Activated CD4-positive, alpha-beta T cell treated with anti-CD3 and anti-CD28 coated beads, Interleukin-2, amount 50 U/mL, for 16 hours (primary cell): ENCODE data around the gene PTGR2.
"Not testable (repeated sequence)": the region's sequence is repeated elsewhere in the genome, so short reads cannot be mapped to it uniquely, and the experiment has no call there.

Source experiments
- DNase-seq: peaks from one replicate; pipeline ENCODE4 v3.0.0-alpha.2; 2020

The PTGR2 gene

DNA sequence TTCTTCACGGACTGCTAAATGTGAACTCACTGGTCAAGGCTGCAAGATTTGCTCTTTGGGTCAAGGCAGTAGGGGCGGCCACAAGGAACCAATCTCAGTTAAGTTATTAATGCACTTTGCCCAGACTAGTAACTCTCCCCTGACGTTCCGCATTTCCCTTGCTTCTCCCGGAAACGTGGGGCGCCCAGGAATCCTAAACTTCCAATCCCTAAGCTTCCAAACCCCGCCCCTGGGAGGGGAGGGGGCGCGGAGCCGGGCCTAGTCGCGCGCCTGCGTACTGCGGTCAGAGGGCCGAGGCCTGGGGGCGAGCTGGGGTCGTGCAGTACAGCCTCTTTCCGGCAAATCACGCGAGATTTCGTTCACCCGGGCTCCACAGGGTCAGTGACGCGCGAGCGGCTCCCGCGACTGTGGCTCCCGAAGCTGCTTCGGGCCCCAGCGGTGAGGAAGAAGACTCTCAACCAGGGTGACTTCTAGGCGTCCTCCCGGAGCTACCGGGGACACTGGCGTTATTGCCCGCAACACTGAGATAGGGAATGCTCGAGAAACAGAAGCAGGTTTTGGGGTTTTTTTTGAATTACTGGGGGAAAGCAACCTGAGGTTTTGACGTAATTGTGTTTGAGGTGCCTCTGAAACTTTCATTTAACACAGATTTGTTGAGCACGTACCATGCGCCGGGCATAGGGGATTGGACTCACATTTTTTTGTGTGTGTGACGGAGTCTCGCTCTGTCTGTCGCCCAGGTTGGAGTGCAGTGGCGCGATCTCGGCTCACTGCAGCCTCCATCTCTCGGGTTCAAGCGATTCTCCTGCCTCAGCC lies at the start of gene PTGR2:
Gene PTGR2 (plus strand): TSS at position 265 of the 816 bp plus-strand sequence. CDS start 7,032 bp downstream, outside the sequence.
- peak; percentile 92 for DNase-seq

DNA sequence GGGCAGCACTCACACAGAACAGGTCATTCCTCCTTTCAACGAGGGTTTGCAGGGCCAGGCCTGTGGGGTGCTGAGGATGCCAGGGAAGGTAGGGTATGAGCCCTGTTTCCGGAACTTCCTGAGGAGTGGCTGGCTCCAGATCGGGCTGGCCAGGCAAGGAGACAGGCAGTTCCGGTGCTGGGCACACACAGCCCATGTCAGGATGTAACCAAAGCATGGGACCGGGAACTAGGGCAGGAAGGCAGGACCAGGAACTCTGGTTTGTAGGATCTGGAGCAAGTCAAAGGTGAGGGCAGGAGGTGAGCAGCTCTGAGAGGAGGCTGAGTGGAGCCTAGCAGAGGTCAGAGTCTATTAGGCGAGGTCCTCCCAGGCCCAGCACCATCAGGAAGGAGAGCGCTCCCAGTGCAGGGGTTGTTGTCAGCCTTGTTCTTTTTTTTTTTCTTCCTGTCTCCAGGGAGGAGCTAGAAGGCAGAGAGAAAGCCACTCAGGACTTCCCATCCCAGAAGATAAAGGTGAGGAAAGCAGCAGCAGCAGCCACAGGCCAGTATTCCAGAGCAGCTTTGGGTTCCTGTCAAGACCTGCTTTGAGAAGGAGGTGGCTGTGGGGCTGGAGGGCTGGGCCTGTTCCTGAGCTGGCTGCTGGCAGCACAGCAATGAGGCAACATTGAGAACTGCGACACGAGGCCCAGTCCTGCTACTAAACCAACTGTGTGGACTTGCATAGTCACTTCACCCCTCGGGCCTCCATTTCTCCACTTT lies 49.0 kb upstream of the PTGR2 start:
- DNase-seq, result no peak

DNA sequence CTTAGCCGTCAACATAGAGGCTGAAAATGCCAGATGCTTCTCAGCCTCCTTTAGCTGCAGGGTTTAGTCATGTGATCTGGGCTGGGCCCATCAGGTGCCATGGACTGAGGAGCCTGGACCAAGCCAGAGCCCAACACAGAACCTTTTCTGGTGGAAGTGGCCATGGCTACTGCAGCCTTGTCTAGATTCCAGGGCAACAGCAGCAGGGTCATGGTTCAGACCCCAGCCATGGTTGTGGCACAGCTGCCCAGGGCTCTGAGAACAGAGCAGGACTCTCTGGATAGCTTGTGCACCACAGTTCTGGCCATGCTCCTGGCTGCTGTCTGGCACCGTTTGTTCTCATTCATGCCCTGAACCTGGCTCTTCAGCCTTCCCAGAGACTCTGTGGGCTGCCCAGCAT lies 47.0 kb upstream of the PTGR2 start:
- DNase-seq, result no peak

DNA sequence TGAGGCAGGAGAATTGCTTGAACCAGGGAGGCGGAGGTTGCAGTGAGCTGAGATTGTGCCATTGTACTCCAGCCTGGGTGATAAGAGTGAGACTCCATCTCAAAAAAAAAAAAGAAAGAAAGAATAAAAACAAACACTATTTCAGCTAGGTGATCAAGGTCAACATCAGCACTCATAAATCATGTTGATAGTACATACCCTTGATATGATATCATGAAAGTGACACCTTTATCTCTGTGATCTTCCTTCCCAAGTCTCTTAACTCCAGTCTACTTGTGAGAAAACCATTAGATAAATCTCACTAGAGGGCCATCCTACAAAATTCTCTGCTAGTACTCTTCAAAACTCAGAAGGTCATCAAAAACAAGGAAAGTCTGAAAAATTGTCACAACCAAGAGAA lies 44.2 kb upstream of the PTGR2 start:
- no peak for DNase-seq

DNA sequence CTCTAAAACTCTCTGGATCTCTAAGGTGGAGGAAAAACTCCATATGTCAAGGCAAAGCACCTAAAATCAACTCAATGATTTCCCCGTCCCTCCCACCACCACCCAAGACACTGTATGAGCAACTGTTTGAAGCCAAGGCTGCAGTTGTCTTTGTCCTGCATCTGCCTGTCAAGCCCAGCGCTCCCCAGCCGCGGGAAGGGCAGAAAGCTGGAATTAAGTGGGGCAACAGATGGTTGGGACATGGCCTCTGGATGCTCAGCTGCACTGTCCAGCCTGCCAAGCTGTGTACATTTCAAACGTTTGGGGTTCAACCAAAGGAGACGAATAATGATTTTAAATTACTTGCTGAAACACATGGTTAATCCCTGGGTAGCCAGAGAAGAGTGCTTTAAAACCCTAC lies 42.2 kb upstream of the PTGR2 start:
- DNase-seq, result no peak

DNA sequence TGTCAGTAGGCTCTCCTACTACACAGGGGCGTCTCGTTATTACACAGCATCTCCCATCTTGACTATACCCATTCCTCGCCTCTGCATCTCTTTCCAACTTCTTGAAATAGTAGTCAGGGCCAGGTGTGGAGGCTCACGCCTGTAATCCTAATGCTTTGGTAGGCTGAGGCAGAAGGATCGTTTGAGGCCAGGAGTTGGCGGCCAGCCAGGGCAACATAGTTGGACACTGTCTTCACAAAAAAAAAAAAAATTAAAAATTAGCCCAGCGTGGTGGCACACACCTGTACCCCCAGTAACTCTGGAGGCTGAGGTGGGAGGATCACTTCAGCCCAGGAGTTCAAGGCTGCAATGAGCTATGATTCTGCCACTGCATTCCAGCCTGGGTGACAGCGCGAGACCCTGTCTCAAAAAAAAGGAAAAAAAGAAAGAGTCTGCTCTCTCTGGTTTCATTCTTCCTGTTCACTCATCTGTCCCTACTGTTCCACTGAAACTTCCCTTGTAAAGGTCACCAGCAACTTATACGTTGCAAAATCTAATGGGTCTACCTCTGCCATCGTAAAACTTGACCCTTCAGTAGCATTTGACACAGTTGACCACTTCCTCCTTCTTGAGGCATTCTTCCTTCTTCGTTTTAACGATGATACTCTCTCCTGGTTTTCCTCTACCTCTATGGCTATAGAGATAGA lies 41.0 kb upstream of the PTGR2 start:
- no peak for DNase-seq

DNA sequence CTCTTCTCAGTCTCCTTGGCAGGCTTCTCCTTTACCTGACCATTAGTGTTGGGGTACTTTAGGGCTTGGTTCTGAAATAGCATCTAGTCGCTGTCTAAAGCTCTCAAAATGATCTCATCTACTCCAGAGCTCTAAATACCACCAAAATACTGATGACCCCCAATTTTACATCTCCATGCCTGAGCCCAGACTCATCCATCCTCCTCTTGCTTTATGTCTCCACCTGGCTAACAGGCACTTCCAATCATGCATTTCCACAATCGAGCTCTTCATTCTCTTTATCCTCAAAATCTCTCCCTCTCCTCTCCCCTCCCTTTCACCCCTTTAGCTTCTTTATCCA lies 40.5 kb upstream of the PTGR2 start:
- DNase-seq, result no peak

DNA sequence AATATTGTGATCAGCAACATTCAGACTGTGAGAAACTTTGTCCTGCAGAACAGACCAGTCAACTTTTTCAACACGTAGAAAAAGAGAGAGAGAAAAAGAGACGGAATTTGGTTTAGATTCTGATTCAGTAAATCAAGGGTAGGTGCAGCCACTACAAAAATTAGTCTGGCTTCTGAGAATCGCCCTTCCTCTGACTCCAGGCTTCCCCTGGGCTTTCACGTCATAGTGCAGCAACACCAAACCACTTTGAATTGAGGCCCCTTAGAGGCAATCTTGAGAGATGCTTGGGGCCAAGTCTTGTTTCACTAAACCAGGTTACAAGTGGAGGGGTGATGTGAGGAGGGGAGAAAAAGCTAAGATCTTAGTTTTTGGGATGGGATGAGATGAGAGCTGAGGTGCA lies 37.5 kb upstream of the PTGR2 start:
- peak; percentile 57 for DNase-seq

DNA sequence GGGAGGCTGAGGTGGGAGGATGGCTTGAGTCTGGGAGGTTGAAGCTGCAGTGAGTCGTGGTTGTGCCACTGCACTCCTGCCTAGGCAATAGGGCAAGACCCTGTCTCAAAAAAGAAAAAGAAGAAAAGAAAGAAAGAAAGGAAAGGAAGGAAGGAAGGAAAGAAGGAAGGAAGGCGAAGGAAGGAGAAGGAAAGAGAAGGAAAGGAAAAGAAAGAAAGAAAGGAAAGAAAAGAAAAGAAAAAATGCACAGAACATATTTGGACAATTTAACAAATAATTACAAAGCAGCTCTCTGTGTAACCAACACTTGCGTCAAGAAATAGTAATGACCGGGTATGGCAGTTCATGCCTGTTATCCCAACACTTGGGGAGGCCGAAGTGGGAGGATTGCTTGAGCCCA lies 35.8 kb upstream of the PTGR2 start:
- no peak for DNase-seq

DNA sequence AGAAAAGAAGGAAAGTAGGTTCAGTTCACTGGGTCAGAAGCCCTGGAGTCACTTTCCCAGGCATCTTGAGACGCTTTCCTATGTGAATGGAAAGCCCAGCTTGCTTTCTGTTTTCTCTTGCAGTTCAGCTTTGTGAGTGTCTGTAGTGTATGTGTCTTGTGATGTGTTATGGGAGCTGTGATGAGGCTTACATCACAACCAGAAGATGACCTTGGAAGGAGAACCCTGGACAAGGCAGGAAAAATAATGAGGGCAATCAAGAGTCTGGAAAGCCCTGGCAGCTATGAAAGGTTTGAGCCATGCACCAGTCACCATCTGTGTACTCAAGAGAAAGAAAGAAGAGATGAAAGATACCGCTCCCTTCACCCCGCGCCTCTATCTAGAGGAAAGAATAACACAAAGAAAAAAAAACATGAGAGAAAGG lies 35.2 kb upstream of the PTGR2 start:
- DNase-seq, result no peak

DNA sequence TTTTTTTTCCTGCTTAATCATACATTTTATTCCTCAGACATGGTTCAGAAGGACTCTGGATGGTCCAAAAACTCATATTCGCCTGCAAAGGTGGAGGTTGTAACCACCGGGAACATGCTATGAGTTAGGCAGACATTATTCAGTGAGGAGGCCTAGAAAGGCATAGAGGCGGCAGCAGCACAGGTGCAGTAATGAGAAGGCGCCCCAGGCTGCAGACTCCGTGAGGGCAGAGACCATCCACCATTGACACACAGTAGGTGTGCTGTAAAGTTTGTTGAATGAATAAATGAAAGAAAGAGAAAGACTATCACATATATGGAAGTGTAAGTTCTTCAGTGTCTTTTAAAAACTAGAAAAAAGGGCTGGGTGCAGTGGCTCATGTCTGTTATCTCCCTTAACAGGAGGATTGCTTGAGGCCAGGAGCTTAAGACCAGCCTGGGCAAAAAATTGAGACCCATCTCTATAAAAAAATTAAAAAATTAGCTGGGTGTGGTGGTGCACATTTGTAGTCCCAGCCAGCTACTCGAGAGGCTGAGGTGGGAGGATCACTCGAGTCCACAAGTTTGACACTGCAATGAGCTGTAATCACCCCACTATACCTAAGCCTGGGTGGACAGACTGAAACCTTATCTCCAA lies 34.5 kb upstream of the PTGR2 start:
- DNase-seq, result no peak

DNA sequence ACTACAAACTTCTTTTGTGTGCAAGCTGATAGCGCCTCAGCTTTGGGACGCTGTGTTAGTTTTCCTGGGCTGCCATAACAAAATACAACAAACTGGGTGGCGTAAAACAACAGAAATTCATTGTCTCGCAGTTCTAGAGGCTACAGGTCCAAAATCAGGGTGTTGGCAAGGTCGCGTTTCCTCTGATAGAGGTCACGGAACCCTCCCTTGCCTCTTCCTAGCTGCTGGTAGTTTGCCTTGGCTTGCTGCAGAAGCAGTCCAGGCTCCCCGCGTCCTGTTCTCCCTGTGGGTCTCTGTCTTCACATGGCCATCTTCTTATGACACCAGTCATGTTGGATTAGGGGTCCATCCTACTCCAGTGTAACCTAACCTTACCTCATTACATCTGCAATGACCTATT lies 32.8 kb upstream of the PTGR2 start:
- no peak for DNase-seq

DNA sequence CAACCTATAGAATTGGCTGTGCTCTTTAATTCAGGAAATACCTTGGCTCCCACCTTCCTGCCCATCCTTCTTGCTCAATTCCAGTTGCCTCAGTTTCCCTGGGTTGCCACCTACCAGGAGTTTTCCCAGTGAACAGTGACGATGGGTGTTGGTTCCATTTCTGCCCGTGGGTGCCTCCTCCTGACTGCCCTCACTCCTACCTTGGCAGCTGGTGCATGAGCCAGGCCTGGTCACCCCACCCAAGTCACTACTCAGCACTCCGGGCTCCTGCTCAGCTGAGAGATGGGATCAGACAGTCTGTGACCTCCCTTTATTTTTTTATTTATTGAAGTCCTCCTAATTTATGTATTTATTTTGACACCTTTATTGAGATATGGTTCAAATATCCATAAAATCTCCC lies 31.0 kb upstream of the PTGR2 start:
- no peak for DNase-seq

DNA sequence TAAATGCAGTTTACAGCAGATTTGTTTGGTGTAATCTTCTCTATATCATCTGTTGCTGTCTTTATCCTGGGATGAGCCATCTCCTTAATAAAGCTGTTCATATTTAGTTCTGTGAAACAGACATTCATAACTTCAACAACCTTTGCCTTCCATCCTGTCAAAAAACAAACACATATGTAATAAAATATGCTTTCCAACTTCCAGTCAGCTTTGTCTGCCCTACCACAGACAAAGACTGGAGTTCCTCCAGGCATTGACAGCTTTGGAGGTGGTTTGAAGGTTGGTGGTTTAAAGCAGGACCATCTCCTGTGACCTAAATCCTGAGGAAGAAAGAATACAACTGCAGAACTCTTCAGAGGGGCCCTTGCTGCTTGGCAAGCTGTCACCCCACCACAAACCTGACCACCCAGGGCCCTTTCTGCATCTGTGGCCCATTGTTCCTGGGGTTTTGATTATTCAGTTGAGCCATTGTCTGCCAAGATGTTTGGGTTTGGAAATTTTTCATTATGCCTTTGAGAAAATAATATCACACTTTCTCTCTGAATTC lies 28.2 kb upstream of the PTGR2 start:
- no peak for DNase-seq

DNA sequence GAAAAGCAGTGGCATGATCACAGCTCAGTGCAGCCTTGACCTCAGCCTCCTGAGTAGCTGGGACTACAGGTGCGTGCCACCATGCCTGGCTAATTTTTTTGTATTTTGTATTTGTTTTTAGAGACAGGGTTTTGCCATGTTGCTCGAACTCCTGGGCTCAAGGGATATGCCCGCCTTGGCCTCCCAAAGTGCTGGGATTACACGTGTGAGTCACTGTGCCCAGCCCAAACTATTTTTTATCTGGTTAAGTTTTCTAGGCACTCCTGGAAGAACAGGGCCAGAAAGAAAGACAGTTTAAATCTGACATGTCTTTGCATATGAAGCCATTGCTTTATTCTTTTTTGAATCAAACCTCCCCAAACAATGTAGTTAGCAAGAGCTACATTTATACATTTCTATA lies 27.5 kb upstream of the PTGR2 start:
- no peak for DNase-seq

DNA sequence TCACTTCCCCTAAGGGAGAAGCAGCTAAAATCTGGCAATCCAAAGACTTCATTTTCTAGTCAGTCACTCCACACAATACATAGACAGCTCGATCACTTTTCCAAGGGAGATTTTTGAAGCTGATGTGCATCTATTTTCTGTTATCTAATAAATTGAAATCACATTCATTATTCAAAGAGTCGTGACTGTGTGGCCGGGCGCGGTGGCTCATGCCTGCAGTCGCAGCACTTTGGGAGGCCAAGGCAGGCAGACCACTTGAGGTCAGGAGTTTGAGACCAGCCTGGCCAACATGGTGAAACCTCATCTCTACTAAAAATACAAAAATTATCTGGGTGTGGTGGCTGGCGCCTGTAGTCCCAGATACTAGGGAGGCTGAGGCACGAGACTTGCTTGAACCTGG lies 27.1 kb upstream of the PTGR2 start:
- no peak for DNase-seq

DNA sequence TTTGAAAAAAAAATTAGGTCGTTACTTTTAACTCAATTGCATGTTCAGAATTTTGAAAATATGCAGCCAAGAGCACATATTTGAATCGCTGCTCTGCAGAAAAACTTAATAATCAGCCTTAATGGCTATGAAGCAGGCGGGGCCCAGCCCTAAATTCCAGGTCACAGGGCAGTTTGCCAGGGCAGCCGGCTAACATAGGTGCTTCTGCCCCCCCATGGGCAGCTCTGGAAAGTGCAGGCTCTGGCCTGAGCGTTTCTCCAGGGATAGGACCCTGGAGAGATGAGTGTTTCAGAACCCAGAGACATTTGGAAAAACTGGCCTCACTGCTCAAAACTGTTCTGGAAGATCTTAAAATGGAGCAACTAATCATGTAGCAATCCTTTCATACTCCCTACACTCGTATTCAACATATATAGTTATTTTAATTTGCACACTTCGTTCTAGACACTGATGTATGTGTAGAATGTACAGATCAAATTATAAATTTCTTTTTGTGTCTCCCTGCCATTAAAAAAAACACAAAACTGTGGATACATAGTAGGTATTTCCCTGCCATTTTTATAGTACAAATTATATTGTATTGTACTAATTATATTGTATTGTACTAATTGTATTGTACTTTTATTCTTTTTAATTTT lies 26.0 kb upstream of the PTGR2 start:
- peak; percentile 79 for DNase-seq

DNA sequence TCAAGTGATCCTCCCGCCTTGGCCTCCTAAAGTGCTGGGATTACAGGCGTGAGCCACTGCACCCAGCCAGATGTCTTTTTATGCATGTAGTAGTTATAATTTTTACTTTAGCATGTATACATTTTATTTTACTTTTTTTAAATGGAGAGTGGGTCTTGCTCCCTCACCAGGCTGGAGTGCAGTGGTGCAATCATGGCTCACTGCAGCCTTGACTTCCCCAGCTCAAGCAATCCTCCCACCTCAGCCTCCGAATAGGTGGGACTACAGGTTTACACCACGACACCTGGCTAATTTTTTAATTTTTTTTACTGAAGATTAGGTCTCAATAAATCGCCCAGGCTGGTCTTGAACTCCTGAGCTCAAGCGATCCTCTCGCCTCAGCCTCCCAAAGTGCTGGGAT lies 24.4 kb upstream of the PTGR2 start:
- not testable (repeated sequence) for DNase-seq

DNA sequence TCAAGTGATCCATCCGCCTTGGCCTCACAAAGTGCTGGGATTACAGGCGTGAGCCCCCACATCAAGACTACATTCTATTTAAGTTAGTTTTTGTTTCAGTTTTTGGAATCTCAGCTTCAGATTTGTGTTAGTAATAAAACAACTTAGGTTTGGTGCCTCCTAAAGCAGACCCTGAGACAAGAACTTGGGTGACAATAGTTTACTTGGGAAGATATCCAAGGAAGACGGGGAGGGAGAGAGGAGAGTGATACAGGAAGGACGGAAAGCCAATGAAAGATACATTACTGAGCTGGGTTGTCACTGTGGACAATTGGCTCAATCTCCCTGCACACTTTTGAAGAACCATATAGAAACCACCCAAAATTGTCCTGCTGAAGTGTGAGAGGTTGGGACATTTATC lies 22.6 kb upstream of the PTGR2 start:
- no peak for DNase-seq

DNA sequence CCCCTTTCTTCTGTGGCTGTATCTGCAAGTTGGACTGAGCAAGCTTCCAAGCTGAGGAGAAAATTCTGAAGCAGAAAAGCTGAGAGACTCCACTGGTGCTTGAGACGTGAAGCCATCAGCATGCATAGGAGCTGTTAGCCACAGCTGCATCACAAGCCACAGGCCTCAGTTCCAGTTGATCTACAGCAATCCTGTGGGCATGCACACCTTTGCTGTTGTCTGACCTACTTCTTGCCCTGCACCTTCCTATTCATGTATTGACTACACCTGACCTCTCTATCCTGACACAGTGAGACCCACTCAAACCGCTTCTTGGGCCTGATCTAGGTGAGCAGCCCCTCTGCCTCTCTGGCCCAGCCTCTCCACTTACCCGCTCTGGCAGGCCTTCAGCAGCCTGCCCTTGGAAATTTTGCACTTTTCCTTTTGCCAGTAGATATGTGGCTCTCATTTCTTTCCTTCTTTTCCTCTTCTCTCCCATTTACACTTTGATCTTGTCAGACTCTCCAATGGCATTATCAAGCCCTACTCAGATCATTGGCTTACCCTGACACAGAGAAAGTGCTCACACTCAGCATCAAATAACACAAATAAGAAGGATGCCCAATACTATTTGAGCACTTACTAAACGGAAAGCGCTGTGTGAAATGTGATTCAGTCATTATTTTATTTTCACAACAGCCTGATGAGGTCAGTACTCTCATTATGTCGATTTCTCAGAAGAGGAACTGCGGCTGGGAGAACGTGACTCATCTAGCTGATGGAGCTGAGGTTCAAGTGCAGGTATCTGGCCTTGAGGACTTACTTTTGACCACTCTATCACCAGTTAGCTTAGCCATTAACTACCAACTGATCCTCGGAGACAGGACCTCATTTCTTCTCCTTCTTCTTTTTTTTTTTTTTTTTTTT lies 21.9 kb upstream of the PTGR2 start:
- DNase-seq, result peak; percentile 86

DNA sequence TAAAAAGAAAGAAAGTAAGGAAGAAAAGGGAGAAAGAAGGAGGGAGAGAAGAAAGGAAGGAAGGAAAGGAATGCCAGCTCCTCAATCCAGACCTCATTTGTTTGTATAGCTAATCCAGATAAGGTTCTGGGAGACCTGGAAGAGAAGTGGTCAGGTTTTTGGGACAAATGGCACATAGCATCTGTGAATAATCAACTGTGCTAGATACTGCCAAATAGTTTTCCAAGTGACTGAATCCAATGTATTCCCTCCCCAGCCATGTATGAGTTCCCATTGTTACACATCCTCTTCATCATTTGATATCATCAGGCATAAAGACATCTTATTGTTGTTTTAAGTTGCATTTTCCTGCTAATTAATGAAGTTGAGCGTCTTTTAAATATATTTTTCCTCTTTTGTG lies 18.6 kb upstream of the PTGR2 start:
- DNase-seq, result no peak
